HCT116 (cell line): ENCODE data around the gene TTLL7. TPM values are rescaled to one million over a fixed set of nuclear protein-coding genes. Genes with fewer than 3 reads are reported as not detected.

Experiments used
- ATAC-seq: fragments of 200-7000 bp; cut with Tn5 transposase; 2 replicates; pipeline ENCODE4 v1.9.1; 2020; ENCODE audit warnings: mild to moderate bottlenecking, moderate library complexity
- Bru-seq: library from RNA; stranded (reverse); fragments of 400-500 nt; gene quantifications from one replicate; lab custom pipeline; 2021; lab: Mats Ljungman, UMichigan
- BruChase-seq, 2 experiments: library from RNA; stranded (reverse); fragments of 400-500 nt; gene quantifications; one replicate each; lab custom pipeline; 2021; lab: Mats Ljungman, UMichigan
- BruUV-seq: library from RNA; stranded (reverse); fragments of 400-500 nt; replicated peaks from 2 replicates; lab custom pipeline; 2021; lab: Mats Ljungman, UMichigan
- CTCF ChIA-PET: fragments of 300-600 bp; sonication (Branson Sonifier 250); formaldehyde crosslinking; loops from one replicate; lab custom pipeline; 2021; ENCODE audit warnings: antibody characterized with exemption; lab: Charles Lee
- POLR2A ChIA-PET: fragments of 300-600, 350-600 bp; sonication (Branson Sonifier 250); formaldehyde crosslinking; loops from one replicate; lab custom pipeline; 2021; ENCODE audit warnings: antibody characterized with exemption; lab: Charles Lee
- RAD21 ChIA-PET, 2 experiments: fragments of 300-600 bp; sonication (Branson Sonifier 250); formaldehyde crosslinking; loops; one replicate each; lab custom pipeline; 2023; ENCODE audit warnings: low total read pairs in 2 of 2; ENCODE audit not compliant: uncharacterized antibody in 2 of 2, unreplicated experiment in 2 of 2, low non-redundant PET in 1 of 2; lab: Charles Lee
- DNase-seq: peaks from one replicate; pipeline ENCODE4 v3.0.0-alpha.2; 2010; ENCODE audit warnings: low read depth, low spot score
- H2AFZ ChIP-seq: fragments of 200-600 bp; shearing (Covaris generic), sonication (generic); 2 replicates; pipeline ENCODE4 v1.6.1; 2017; ENCODE audit warnings: low read depth, mixed run types, mixed read lengths, antibody characterized with exemption, low read length; ENCODE audit not compliant: poor library complexity, severe bottlenecking
- H3K27ac ChIP-seq: 2 replicates; pipeline ENCODE4 v1.5.1; 2012; ENCODE audit warnings: low read depth, low read length
- H3K27me3 ChIP-seq: fragments of 200-600 bp; sonication (generic); 2 replicates; pipeline ENCODE4 v1.6.1; 2016; ENCODE audit warnings: mixed run types, low read length, mixed read lengths; ENCODE audit not compliant: insufficient read depth
- H3K36me3 ChIP-seq, 2 experiments: fragments of 200-500 bp in 1 of 2; fragments of 200-600 bp in 1 of 2; sonication (Bioruptor generic) in 1 of 2; sonication (generic) in 1 of 2; 2 replicates each; pipeline versions ENCODE4 v1.5.1 to v1.6.1; 2014 to 2016; ENCODE audit warnings: low read length in 2 of 2, inconsistent platforms in 1 of 2, mixed read lengths in 1 of 2, mixed run types in 1 of 2; ENCODE audit not compliant: insufficient read depth in 2 of 2, control insufficient read depth in 1 of 2
- H3K4me1 ChIP-seq, 2 experiments: fragments of 200-600 bp in 1 of 2; sonication (generic) in 1 of 2; 2 replicates each; pipeline versions ENCODE4 v1.5.1 to v1.6.1; 2012 to 2017; ENCODE audit warnings: low read length in 2 of 2, inconsistent platforms in 1 of 2, mild to moderate bottlenecking in 1 of 2, mixed read lengths in 1 of 2, mixed run types in 1 of 2, moderate library complexity in 1 of 2; ENCODE audit not compliant: insufficient read depth in 2 of 2, control insufficient read depth in 1 of 2
- H3K4me2 ChIP-seq: fragments of 200-600 bp; sonication (generic); 2 replicates; pipeline ENCODE4 v1.6.1; 2017; ENCODE audit warnings: mixed run types, low read length, mixed read lengths
- H3K4me3 ChIP-seq, 2 experiments: fragments of 200-600 bp in 1 of 2; sonication (generic) in 1 of 2; replicated peaks in 1 of 2; 2 replicates each; pipeline ENCODE4 v1.5.1; 2011 to 2016; ENCODE audit warnings: low read length in 2 of 2, control low read depth in 1 of 2, low read depth in 1 of 2, mild to moderate bottlenecking in 1 of 2, mixed read lengths in 1 of 2, mixed run types in 1 of 2
- H3K79me2 ChIP-seq: fragments of 200-600 bp; sonication (generic); 2 replicates; pipeline ENCODE4 v1.6.1; 2017; ENCODE audit warnings: mild to moderate bottlenecking, mixed run types, low read length, moderate library complexity, mixed read lengths; ENCODE audit not compliant: insufficient read depth
- H3K9ac ChIP-seq: fragments of 200-600 bp; sonication (generic); 2 replicates; pipeline ENCODE4 v1.6.1; 2016; ENCODE audit warnings: low read length, mixed read lengths
- H3K9me2 ChIP-seq: fragments of 200-600 bp; sonication (generic), shearing (Covaris generic); 2 replicates; pipeline ENCODE4 v1.6.1; 2017; ENCODE audit warnings: mixed run types, mild to moderate bottlenecking, moderate library complexity; ENCODE audit not compliant: insufficient read depth
- H3K9me3 ChIP-seq, 2 experiments: fragments of 200-500 bp in 1 of 2; fragments of 200-600 bp in 1 of 2; sonication (Bioruptor generic) in 1 of 2; sonication (generic) in 1 of 2; 2 replicates each; pipeline ENCODE4 v1.6.1; 2014 to 2017; ENCODE audit warnings: low read length in 2 of 2, mixed read lengths in 2 of 2, inconsistent platforms in 1 of 2, low read depth in 1 of 2, mild to moderate bottlenecking in 1 of 2, mixed run types in 1 of 2, moderate library complexity in 1 of 2; ENCODE audit not compliant: control insufficient read depth in 1 of 2, insufficient read depth in 1 of 2
- H4K20me1 ChIP-seq: fragments of 200-600 bp; sonication (generic), shearing (Covaris generic); 2 replicates; pipeline ENCODE4 v1.6.1; 2017; ENCODE audit warnings: mixed run types, mild to moderate bottlenecking, moderate library complexity; ENCODE audit not compliant: insufficient read depth
- CEBPB ChIP-seq: IDR thresholded peaks from 2 replicates; pipeline ENCODE4 v1.6.1; 2012; ENCODE audit warnings: low read depth
- EGR1 ChIP-seq: IDR thresholded peaks from 2 replicates; pipeline ENCODE4 v1.6.1; 2012; ENCODE audit warnings: low read depth
- JUND ChIP-seq: IDR thresholded peaks from 2 replicates; pipeline ENCODE4 v1.6.1; 2012
- MAX ChIP-seq: IDR thresholded peaks from 2 replicates; pipeline ENCODE4 v1.6.1; 2012
- POLR2AphosphoS5 ChIP-seq: IDR thresholded peaks from 2 replicates; pipeline ENCODE4 v1.6.1; 2011; ENCODE audit warnings: mild to moderate bottlenecking, low read depth, low read length, moderate library complexity
- SP1 ChIP-seq: IDR thresholded peaks from 2 replicates; pipeline ENCODE4 v1.6.1; 2012; ENCODE audit warnings: low read depth
- TCF7L2 ChIP-seq: IDR thresholded peaks from 2 replicates; pipeline ENCODE4 v1.7.0; 2011; ENCODE audit warnings: borderline replicate concordance, inconsistent platforms; ENCODE audit not compliant: insufficient read depth, insufficient read length; ENCODE audit errors: extremely low read depth
- ZNF274 ChIP-seq: fragments of 200-500 bp; sonication (Bioruptor generic); IDR thresholded peaks from 2 replicates; pipeline ENCODE4 v1.6.1; 2014; ENCODE audit warnings: mild to moderate bottlenecking, low read depth, low read length, inconsistent platforms
- intact Hi-C: fragments of 100-400 bp; cut with micrococcal nuclease; formaldehyde crosslinking; loops from 2 replicates; pipeline ENCODE4 v1.10.0; 2022
- long read RNA-seq: library from polyadenylated mRNA; unstranded; transcript quantifications from one replicate; pipeline ENCODE4 v2.0.0, GENCODE V29; 2021; ENCODE audit not compliant: unreplicated experiment
- polyA plus RNA-seq: library from polyadenylated mRNA; unstranded; fragments of >200 nt; gene quantifications from 2 replicates; pipeline ENCODE4 v1.2.1, GENCODE V29; 2012; ENCODE audit warnings: missing spikeins
- total RNA-seq: library from RNA; stranded (reverse); gene quantifications from one replicate; pipeline ENCODE4 v1.2.1, GENCODE V29; 2021; ENCODE audit not compliant: unreplicated experiment

TTLL7 gene
- total RNA-seq (21.2 TPM), Bru-seq, nascent RNA (percentile 69 among the genes with signal in this experiment), BruChase-seq, experiment 1, labeled RNA remaining after a 6-hour chase (percentile 56 among the genes with signal in this experiment), BruChase-seq, experiment 2, labeled RNA remaining after a 2-hour chase (percentile 59 among the genes with signal in this experiment)
- polyA plus RNA-seq: 4.6 and 7.8 TPM in 2 replicates
- long read RNA-seq, full-length matches to known transcripts: 5 of 21 reads
- long read RNA-seq, partial matches to known transcripts: 9 of 21 reads
- long read RNA-seq, other reads (novel, unspliced or antisense): 7 of 21 reads

- intact Hi-C loops: loop anchor here (5.0 kb wide), 1 partner anchor 119 kb away; no protein-coding TSS in a partner anchor
- peak within 1 kb of the TSS; percentile 69 to 73 for H3K4me3 ChIP-seq
- H4K20me1 ChIP-seq: no peaks in the 10 kb centered on the region
- peak within 1 kb of the TSS; percentile 92 for H3K4me2 ChIP-seq
- H3K9ac ChIP-seq: peak within 1 kb of the TSS; percentile 71
- peaks cover 6 to 17% of the 10 kb centered on the region in 2 experiments; a peak in 3 of 4 replicates for H3K4me1 ChIP-seq
- H2AFZ ChIP-seq: peak within 1 kb of the TSS; percentile 97
- no TSS peak for BruUV-seq
- peak within 1 kb of the TSS; percentile 76 for H3K27ac ChIP-seq
- TF ChIP-seq JUND (peak; percentile 52; the same call in 1 of the 2 replicates), EGR1 (peak; percentile 73), MAX (peak; percentile 87), TCF7L2 (peak; percentile 75), POLR2AphosphoS5 (peak; percentile 68), SP1 (0 out of 2 replicates have a peak, but pooled peaks have one; percentile 48), CEBPB (no peak), ZNF274 (no peak)
- H3K27me3 ChIP-seq: no peaks in the 10 kb centered on the region
- 0 out of 2 replicates have a peak, but pooled peaks cover under 1% of the 10 kb centered on the region for H3K79me2 ChIP-seq
- ChIA-PET RAD21 (no interaction called here), POLR2A (interaction anchor here (1.0 to 1.4 kb wide), 4 partner anchors 15 to 104 kb away, joined by 3 to 6 read pairs (median 4); no protein-coding TSS in a partner anchor), CTCF (no interaction called here)
- H3K9me3 ChIP-seq: no peaks in the 10 kb centered on the region
- DNase-seq (no peak), ATAC-seq (peak; percentile 83)
- H3K36me3 ChIP-seq: no peaks in the 10 kb centered on the region
- H3K9me2 ChIP-seq: no peaks in the 10 kb centered on the region
Measured at GRCh38 chr1:83998498-83999315, at the start of gene TTLL7. TSS of gene TTLL7 (minus strand) at chr1:83999132. CDS start at chr1:83952211, 46,921 bp downstream.
